Measurements from ENCODE around the gene ZNHIT2. TPM values are rescaled to one million over a fixed set of nuclear protein-coding genes. Genes with fewer than 3 reads are reported as not detected.
"Not testable (repeated sequence)": the region's sequence is repeated elsewhere in the genome, so short reads cannot be mapped to it uniquely, and the experiment has no call there.

The ZNHIT2 gene
- total RNA-seq, 1 donor from 2014 or later = 35.3 TPM

- H3K27ac ChIP-seq = no peak overlapping the region
- H3K4me3 ChIP-seq = no peak overlapping the region
- peaks cover 16 to 46% of the 10 kb centered on the region in 2 donors for H3K36me3 ChIP-seq
- no peak for DNase-seq (ENCODE audit: low spot score in 2 of 2)
- H3K27me3 ChIP-seq = no peaks in the 10 kb centered on the region
- H3K9me3 ChIP-seq = no peaks in the 10 kb centered on the region
- TF ChIP-seq, protein P1, sequence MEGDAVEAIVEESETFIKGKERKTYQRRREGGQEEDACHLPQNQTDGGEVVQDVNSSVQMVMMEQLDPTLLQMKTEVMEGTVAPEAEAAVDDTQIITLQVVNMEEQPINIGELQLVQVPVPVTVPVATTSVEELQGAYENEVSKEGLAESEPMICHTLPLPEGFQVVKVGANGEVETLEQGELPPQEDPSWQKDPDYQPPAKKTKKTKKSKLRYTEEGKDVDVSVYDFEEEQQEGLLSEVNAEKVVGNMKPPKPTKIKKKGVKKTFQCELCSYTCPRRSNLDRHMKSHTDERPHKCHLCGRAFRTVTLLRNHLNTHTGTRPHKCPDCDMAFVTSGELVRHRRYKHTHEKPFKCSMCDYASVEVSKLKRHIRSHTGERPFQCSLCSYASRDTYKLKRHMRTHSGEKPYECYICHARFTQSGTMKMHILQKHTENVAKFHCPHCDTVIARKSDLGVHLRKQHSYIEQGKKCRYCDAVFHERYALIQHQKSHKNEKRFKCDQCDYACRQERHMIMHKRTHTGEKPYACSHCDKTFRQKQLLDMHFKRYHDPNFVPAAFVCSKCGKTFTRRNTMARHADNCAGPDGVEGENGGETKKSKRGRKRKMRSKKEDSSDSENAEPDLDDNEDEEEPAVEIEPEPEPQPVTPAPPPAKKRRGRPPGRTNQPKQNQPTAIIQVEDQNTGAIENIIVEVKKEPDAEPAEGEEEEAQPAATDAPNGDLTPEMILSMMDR (IDR thresholded peaks at IDR 0.05) = no peak
- intact Hi-C loops (cut with DNase I) = loop anchor here (5.0 to 10.0 kb wide), 2 partner anchors 202 to 265 kb away; partner anchors contain the start of gene ATG2A
- H3K4me1 ChIP-seq = peaks cover 23 to 28% of the 10 kb centered on the region in 2 donors
Measured at GRCh38 chr11:65119670-65119995, 2.1 kb upstream of the ZNHIT2 start.

DNA sequence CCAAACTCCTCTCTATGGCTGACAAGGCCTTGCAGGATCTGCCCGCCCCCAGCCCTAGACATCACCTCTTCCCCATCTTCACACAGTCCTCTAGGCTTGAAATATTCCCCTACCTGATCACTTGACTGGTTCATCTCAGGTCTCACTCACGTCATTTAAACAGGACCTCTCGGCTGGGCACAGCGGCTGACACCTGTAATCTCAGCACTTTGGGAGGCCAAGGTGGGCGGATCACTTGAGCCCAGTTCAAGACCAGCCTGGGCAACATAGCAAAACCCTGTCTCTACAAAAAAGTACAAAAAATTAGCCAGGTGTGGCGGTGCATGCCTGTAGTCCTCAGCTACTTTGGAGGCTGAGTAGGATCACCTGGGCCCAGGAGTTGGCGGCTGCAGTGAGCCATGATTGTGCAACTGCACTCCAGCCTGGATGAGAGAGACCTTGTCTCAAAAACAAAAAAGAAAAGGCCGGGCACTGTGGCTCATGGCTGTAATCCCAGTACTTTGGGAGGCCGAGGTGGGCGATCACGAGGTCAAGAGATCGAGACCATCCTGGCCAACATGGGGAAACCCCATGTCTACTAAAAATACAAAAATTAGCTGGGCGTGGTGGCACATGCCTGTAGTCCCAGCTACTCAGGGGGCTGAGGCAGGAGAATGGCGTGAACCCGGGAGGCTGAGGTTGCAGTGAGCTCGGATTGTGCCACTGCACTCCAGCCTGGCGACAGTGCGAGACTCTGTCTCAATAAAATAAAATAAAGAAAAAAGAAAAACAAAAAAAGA lies 1.6 kb upstream of the ZNHIT2 start:
- H3K27ac ChIP-seq; H3K27me3 ChIP-seq; H3K4me3 ChIP-seq; H3K9me3 ChIP-seq; DNase-seq (ENCODE audit: low spot score in 2 of 2): not testable (repeated sequence)
- intact Hi-C loops (cut with DNase I) = loop anchor here (5.0 to 10.0 kb wide), 2 partner anchors 202 to 264 kb away; partner anchors contain the start of gene ATG2A
- H3K36me3 ChIP-seq = peaks cover 16 to 43% of the 10 kb centered on the region in 2 donors
- peaks cover 23 to 28% of the 10 kb centered on the region in 2 donors for H3K4me1 ChIP-seq

DNA sequence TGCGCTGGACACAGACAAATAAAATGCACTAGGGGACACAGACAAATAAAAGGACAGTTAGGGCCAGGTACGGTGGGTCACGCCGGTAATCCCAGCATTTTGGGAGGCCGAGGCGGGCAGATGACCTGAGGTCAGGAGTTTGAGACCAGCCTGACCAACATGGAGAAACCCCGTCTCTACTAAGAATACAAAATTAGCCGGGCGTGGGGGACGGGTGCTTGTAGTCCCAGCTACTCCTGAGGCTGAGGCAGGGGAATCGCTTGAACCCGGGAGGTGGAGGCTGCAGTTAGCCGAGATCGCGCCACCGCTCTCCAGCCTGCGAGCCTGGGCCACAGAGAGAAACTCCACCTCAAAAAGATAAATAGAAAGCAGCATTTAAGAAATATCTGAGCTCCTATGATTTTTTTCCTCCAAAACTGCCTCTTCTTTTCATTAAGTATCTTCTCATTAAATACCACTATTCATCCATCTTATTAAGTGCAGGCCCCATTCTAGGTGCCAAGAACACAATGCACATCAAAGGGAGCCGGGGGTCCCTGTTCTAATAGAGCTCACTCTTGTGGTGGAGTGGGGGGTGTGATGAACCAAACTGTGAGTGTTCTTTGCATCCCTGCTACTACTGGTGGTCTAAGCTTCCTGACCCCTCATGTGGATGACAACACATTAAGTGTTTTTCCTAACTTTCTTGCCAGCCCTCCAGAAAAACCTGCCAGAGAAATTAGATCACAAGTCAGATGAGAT lies 766 bp upstream of the ZNHIT2 start:
- Histone ChIP-seq H3K4me1 (peaks cover 25 to 31% of the 10 kb centered on the region in 2 donors), H3K27ac (peak overlapping the region in 1 of 2 donors; percentile 17), H3K27me3 (no peaks in the 10 kb centered on the region), H3K4me3 (no peak overlapping the region), H3K9me3 (no peaks in the 10 kb centered on the region), H3K36me3 (peaks cover 16 to 43% of the 10 kb centered on the region in 2 donors)
- intact Hi-C loops (cut with DNase I) = loop anchor here (5.0 to 10.0 kb wide), 2 partner anchors 201 to 263 kb away; partner anchors contain the start of gene ATG2A
- TF ChIP-seq, protein P1 (IDR thresholded peaks at IDR 0.05) = no peak
- DNase-seq (ENCODE audit: low spot score in 2 of 2) = no peak

DNA sequence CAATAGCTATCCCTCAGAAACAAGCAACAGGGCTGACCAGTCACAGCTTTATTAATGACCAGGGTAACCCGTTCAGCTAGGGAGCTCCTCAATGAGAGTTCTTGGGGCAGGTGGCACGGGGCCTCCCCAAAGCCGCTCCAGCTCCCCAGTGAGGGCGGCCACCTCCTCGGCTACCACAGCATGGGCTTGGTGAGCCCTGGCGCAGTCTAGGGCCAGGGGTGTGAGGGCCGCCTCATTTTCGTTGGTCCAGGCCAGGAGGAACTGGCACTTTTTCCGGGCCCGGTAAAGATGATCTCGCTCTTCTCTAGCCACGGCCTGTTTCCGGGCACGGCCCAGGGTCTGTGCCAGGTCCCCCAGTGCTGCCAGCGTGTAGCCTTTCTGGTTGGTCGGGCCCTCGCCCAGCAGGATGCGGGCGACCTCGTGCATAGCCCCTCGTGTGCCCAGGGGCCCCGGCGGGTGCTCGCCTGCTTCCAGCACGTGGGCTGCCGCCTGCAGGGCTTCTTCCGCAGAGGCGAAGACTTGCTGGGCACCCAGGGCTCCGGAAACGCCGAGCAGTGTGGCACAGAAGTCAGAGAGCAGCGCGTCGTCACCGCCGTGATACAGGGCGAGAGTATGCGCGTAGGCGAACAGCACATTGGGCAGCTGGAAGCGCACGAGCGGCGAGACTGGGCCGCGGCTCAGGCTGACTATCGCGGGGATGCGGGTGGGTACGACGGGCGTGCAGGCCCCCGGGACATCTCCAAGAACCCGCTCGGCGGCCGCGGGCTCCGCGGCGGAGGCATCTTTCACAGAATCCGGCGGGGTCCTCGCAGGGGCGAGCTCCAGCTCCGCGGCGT lies 913 bp downstream of the ZNHIT2 start:
- DNase-seq (ENCODE audit: low spot score in 2 of 2) = no peak
- Histone ChIP-seq H3K36me3 (peaks cover 16 to 43% of the 10 kb centered on the region in 2 donors), H3K27ac (peak overlapping the region; percentile 71 to 93), H3K9me3 (no peaks in the 10 kb centered on the region), H3K4me3 (peak overlapping the region; percentile 87 to 97), H3K4me1 (peaks cover 26 to 40% of the 10 kb centered on the region in 2 donors), H3K27me3 (no peaks in the 10 kb centered on the region)
- intact Hi-C loops (cut with DNase I) = loop anchor here (1.0 to 10.0 kb wide), 5 partner anchors 20 to 262 kb away; partner anchors contain the start of genes ATG2A, CDCA5, VPS51 and ZFPL1
- TF ChIP-seq, protein P1 (IDR thresholded peaks at IDR 0.05) = no peak

DNA sequence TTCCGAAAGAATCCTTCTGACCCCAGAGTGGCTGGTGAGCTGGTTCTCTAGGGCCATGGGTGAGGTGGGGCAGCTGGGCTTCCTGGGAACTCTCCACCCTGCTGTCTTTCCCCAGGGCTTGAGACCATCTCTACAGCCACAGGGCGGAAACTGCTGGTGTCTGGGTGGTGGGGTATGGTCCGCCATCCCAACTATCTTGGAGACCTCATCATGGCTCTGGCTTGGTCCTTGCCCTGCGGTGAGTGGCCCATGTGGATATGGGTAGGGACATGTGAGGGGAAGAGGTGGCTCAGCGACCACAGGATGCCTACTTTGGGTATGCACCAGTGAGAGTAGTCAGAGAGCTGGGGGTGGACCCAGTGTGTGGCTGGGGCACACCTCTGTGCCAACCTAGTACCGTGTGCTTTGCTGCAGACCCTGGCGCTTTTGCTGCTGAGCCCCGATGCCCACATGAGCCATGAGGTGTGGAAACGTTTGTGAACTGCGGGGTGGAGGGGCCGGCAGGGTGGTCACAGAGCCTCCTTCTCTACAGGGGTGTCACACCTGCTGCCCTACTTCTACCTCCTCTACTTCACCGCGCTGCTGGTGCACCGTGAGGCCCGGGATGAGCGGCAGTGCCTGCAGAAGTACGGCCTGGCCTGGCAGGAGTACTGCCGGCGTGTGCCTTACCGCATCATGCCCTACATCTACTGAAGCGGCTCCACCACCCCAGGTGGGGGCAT lies 2.0 kb downstream of the ZNHIT2 start:
- no peaks in the 10 kb centered on the region for H3K27me3 ChIP-seq
- no peak for DNase-seq (ENCODE audit: low spot score in 2 of 2)
- TF ChIP-seq, protein P1 (IDR thresholded peaks at IDR 0.05) = no peak
- H3K36me3 ChIP-seq = peaks cover 9 to 35% of the 10 kb centered on the region in 2 donors
- intact Hi-C loops (cut with DNase I) = loop anchor here (5.0 to 10.0 kb wide), 2 partner anchors 198 to 261 kb away; partner anchors contain the start of gene ATG2A
- H3K4me3 ChIP-seq = peak overlapping the region in 1 of 2 donors; percentile 87
- H3K9me3 ChIP-seq = no peaks in the 10 kb centered on the region
- H3K4me1 ChIP-seq = peaks cover 23 to 37% of the 10 kb centered on the region in 2 donors
- H3K27ac ChIP-seq = no peak overlapping the region

All from ascending aorta (tissue), 2 donors.